Measurements from ENCODE around the gene SGSM2.

SGSM2 gene

DNA sequence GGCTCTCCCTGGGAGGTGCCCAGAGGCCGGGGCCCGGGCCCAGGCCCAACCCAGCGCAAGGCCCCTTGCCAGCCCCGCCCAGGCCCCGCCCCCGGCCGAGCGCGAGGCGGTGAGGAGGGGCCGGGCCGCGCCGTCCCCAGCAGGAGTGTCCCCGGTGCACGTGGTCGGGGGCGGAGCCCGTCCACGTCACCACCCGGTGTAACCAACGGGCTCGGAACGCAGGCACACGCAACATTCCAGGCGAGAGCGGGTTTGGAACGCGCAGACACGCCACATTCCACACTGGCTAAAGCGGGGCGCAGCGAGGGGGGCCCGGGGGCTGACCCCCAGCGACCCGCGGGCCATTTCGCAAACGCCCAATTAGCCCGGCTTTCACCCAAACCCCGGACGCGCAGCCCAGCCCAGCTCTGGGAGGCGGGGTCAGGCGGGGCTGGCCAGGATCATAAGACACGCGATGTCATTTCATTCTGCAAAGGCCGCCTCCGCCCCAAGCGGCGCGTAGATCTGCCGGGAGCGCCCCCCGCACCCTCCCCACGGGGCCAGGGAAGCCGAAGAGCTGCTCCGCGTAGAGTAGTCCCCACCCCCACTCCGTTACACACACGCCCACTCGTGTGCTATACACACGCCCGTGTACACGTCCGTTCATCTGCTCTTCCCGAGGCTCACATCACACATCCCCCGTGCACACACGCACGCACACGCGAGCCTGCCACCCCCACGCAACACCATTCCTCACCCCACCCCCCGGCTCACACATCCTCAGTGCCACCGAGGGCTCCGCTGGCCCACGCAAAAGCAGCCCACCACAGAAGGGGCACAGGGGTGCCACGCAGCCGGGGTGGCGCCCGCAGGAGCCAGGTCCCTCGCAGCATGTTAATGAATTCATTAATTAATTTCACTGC is 62.5 kb downstream of the SGSM2 start:
- peak; percentile 89 for DNase-seq

DNA sequence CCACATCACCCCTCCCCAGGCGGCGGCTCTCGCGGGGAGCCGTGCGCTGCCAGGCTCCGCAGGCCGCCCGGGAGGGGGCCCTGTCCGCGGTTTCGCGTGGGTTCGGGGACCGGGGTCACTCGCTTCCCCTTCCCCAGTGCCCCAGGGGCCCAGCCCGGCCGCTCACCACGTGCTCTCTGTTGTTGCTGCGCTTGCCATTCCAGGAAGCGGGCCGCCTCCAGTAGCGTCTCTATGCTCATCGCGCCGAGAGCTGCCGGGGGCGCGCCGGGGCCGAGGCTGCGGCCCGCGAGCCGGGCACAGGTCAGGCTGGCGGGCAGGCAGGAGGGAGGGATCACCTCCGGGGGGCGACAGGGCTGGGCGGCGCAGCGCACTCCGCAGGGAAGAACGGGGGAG is 63.2 kb downstream of the SGSM2 start:
- DNase-seq = peak; percentile 51

DNA sequence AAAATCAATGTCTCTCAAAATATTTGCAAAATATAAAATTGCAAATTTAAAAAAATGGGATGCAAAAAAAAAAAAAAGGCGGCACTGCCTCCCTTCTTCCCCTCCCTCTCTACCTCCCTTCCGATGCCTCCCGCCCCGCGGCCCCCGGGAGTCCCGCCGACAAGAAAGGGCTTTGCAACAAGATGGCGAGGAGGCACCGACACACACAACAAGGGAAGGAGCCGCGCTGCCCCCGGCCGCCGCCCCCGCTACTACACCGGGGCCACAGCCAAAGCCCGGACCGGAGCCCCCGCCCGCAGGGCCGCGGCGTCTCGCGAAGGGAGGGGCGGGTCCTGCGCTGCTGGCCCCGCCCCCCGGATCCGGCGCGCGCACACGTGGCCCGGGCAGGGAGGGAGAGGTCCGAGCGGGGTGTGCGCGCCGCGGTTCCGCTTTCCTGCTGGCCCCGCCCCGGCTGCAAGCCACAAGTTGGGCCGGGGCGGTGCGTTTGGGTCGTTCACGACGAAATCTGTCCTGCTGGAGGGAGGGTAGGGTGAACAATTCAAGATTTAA is 63.6 kb downstream of the SGSM2 start, which contains the start of gene MNT:
Gene MNT, minus strand, starts transcription at position 184 of the 549 bp plus-strand sequence. CDS start 348 bp downstream, outside the sequence.
- peak; percentile 93 for DNase-seq

DNA sequence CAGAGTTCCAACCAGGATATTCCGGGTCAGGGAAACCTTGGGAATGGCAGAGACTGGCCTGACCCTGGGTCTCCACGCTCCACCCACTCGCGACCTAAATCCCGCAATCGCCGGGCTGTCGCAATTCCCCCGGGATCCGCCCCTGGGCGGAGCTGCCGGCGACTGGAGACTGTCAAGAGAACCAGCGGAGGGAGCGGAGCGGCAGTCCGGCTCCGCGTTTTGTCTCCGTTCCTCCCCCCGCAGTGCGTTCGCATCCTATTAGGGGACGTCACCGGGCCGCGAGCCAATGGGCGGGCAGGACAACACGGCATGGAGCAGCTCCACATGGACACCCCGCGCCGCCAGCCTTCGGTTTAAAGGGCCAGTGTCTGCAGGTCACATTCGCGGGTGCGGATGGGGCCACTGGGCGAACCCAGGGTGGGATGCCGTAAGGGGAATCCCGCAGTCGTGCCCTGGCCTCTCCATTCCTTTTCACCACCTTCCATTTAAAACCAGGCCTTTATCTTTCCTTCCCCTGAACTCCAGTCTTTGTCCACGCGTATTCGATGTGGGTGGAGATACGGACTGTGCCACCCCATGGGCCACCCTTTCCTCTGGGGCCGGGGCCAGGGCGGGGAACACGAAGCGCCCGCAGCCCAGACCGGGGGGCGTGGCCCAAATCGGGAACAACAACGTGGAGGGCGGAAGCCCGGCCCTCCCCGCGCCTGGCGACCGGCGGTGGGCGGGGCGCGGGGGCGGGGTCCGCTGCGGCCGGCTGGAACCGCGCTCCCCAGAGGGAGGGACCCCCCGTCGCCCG is 64.3 kb downstream of the SGSM2 start:
- peak; percentile 99 for DNase-seq

DNA sequence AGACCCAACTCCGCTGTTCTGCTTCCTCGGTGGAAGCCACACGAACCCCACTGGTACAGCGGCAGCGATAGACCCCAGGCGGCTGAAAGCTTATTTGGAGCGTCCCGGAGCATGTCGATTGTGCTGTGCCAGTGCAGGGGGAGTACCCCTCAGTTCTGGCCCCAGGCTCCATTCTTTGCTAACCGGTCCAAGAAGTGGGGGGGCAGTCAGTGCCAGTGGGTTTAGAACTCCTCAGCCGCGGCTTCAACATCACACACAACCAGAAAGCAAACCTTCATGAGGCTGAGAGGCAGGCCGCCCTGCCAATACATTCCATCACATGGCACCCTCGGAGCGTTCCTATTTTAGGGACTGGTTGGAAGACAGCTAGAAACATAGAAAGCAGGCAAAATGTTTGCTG is 65.2 kb downstream of the SGSM2 start:
- no peak for DNase-seq

DNA sequence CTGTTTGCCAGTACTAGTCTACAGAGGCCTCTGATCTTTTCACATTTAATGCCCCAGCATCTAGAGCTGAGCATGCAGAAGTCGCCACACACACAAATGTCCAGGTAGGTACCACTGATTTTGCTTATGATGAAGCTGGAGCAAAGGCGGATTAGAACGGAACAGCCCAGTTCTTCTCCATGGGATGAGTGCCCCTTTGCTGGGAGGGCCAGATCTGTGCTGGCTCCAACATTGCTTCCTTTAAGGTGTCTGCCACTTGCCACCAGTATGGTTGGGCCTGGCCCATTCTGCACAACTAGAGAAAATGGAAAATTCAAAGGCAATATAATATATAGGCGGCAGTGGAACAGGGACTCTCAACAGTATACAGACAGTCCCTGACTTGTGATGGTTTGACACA is 65.7 kb downstream of the SGSM2 start:
- no peak for DNase-seq

DNA sequence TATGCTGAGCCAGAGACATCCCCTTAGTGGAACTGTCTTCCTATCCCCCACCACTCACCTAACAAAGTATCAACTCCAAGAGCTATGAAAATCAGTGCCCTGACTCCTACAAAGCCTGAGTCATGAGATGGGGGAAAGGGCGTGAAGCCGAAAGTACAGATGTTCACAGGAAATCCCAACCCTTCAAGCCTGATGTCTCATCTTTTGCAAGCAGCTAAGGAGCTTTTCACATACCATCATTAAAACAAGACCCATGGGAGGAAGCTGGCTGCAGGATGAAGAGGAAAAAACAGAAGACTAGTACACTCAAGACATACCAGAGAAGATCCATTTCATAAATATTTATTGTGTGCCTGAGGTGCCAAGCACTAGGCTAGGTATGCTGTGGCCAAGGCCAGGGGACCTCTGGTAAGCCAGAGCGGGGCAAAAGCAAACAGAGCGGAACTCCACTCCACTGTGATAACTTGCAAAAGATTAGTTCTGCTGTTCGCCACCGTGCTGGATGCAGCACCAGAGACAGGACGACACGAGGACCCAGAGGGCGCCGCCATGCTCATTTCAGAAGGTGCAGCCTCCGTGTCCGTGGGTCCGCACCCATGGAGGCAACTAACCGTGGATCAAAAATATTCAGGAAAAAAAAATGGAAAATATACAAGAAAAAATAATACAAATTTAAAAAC is 68.1 kb downstream of the SGSM2 start:
- no peak for DNase-seq

DNA sequence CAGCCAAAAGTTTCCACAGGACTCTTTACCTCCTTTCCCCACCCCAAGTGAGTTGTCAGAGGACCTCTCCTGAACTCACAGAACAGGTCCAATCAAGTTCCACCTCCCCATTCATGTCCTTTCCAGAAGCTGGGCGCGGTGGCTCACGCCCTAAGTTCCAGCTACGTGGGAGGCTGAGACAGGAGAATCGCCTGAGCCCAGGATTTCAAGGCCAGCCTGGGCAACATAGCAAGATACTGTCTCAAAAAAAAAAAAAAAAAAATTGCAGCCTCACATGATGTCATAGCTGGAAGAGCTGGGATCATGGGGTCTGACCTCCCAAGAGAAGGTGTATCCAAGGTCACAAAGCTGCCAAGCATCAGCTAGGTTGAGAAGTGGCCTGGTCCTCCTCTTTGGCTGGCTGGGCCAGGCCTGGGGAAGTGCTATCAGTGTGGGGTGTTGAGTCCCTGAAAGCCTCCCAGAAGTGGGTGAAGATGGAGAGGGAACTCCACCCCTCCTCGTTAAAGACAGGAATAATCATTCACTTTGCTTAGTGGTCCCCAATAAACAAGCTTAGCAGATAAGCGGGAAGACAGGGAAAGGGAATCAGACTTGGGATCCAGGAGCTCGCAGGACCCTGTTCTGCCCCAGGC is 69.1 kb downstream of the SGSM2 start:
- DNase-seq = no peak

DNA sequence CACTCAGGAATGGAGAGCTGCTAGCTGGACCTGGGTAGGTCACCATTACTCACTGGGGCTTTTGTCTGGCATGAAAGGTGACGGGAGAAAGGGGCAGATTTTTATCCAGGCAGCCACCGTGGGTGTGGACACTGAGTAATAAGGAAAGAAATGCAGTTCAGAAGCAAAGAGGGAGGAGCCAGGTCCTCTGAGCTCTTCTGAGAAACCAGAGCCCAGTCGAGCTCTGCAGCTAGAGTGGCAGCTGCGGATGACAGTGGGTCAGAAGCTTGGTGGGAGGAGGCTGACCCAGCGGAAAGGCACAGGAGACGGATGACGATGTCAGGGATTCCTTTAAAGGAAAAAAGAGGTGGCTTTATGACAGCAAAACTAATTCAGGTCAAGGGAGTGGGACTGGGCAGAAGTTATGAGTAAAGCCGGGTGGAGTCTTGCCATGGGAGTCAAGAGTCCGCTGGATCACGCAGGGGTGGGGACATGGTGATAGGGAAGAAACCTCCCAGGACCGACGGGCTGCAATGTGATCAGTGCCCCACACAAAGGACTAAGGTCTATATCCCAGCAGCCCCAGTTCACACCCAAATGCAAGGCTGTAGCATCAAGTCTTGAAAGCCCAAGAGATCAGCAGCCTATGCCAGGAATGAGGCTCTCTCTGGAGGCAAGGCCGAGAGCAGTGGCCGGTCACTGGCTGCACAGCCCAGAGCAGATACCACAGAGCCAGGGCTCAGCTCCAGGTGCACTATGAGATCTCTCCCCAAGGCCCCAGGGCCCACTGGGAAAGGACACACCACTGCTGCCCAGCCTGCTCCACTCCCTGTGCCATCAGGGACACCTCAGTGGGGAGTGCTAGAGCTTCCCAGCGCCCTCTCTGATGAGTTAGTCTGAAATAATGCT is 69.8 kb downstream of the SGSM2 start:
- DNase-seq = no peak

DNA sequence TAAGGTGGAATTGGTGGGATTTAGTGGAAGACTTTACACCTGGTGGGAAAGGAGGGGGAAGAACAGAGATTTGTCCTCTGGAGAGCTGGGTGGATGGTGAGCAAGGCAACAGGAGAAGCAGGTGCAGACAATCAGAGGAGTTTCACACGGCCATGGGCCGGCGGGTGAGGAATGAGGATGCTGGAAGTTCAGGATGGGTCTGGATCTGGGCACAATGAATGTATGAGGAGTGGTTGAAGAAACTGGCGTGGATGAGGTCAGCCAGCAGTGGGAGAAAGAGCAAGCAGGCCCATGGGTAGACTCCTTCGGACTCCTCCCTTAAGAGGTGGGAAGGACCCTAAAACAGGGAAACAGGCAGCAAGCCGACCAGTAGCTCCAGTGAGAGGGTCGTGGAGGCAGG is 73.7 kb downstream of the SGSM2 start:
- DNase-seq = no peak

DNA sequence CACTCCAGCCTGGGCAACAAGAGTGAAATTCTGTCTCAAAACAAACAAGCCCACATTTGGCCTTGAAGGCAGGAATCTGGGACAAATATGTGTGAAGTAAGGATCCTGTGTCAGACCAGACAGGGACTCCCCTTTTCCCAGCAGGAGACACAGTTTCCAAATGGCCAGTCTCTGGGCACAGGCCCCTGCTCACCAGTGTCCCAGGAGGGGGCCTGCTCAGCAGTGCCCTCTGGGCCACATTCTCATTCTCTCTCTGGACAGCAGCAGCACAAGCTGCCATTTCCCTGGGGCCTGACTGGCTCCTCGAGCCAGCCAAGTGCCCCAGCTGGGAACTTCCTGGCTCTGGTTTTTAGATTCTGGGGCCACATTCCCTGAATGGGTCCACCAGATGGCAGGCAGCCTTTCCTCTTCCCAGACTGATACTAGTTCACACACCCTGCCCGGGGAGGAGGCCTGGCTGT is 75.3 kb downstream of the SGSM2 start:
- no peak for DNase-seq

DNA sequence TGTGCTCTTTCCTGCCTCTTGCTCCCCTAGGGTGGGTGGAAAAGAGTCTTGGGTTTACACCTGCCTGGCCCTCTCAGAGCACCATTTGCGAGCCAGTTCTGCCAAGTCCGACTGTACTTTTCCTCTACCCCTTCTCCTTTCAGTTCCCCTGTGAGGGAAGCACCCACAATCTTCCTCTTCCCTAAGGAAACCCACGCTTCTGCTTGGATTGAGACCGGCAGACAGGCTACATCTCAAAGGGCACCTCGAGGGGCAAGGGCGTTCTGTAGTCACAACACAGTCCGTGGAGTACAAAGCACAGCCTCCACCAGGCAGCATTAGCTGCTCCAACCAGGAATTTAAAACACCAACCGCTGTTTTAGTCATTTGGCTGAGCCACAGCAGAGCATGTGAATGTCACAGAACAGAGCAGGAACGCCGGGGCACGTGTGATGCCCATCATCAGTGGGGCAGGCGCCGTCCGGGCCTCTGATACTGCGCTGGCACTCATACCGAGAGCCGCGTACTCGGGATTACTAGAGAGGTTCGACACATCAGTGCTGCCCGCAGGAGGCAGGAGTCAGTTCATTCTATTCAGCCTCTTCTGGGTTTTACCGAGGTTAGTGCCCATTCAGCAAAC is 77.3 kb downstream of the SGSM2 start:
- no peak for DNase-seq

DNA sequence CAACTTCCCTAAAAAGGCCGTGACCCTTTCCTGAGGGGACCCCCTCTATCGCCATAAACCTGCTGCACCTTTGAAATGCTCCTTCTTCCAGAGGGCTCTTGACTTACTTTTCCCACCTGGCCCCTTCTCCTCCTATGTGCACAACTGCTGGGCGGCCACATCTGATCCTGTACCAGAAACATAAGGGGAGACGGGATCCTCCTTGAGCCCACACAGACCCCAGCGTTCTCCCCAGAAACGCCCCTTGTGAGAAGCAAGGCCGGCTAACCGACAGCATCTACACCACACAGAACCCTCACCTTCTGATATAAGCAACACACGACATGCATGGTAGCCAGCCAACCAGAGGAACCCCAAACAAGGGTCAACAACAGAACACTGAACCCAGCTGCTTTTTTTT is 77.8 kb downstream of the SGSM2 start:
- no peak for DNase-seq

DNA sequence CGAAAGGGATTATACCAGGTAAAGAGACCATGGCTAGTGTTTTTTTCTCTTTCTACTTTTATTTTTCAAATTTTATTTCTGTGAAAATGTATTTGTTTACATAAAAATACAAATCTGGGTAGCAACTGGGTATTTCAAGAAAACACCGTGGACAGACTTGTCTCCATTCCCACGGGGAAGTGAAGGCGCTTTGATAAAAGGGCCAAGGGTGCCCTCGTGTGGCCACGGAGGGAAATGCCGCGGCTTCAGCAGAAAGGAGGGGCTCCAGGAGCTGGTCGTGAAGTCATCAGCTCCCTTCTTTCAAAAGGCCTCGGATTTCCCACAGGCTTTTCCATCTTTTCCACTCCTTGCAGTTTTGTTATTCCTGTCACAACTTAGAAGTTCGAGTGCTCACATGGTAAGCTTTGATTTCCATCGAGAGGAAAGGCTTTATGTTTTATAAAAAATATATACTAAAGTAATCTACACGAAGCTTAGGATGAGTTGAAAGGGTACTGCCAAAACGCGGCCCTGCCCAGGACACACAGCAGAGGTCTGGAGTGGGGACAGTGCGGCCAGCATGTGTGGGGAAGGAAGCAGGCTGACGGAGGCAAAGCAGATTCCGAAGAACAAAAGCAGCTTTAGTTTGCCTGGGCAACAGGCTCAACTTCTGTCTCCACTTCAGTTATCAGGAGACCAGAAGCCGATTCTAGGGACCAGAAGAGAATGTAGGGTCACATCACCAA is 78.9 kb downstream of the SGSM2 start:
- DNase-seq = peak; percentile 76

DNA sequence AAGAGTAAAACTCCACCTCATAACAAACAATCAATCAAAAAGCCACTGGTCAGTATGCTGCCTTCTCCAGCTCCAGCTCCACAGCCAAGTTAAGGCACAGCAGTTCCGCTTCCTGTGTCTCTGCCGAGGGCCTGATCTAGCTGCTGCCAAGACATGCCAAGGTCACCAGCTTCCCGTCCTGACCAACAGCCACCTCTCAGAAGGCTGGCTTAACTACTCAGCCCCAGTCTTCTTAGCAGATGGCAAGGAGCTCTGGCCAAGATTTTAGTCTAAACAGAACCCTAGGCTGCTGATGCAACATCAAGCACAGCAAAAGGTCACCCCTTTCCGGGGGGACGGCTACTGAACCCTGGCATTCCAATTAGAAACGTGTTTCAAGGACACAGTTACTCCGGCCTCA is 81.3 kb downstream of the SGSM2 start:
- DNase-seq = no peak

DNA sequence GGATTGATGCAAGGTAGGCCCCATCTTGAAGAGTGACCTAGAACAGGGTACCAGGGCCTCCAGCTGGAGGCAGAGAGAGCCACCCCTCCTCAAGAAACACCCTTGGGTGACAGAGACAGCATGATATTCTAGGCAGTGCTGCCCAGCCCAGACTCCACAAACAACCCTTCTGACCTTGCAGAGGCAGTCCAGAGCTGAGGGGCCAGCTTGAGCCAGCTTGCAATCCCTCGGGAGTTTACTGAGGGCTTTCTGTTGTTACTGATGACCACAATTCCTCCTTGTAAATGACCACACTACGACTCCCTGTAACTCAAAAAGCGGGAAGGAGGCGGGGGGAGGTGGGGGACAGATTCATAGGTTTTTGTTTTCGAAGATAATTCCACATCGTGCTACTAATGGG is 82.2 kb downstream of the SGSM2 start:
- no peak for DNase-seq

DNA sequence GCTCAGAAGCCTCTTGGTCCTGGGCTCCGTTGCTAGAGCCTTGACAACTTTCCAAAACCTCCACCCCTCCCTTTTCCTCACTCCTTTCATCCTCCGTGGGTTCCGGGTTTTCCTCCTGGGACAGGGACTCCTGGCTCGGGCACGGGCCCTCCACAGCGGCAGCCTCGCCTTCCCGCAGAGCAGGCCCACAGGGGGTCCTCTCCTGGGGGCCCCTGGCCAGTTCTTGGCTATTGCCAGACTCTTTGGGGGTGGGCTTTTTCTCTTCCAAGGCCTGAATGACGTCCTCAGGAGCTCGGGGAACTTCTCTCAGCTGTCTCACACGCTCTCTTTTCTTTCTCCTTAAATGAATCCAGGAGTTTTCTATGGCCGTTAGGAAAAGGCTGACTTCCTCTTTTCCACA is 82.9 kb downstream of the SGSM2 start:
- no peak for DNase-seq

DNA sequence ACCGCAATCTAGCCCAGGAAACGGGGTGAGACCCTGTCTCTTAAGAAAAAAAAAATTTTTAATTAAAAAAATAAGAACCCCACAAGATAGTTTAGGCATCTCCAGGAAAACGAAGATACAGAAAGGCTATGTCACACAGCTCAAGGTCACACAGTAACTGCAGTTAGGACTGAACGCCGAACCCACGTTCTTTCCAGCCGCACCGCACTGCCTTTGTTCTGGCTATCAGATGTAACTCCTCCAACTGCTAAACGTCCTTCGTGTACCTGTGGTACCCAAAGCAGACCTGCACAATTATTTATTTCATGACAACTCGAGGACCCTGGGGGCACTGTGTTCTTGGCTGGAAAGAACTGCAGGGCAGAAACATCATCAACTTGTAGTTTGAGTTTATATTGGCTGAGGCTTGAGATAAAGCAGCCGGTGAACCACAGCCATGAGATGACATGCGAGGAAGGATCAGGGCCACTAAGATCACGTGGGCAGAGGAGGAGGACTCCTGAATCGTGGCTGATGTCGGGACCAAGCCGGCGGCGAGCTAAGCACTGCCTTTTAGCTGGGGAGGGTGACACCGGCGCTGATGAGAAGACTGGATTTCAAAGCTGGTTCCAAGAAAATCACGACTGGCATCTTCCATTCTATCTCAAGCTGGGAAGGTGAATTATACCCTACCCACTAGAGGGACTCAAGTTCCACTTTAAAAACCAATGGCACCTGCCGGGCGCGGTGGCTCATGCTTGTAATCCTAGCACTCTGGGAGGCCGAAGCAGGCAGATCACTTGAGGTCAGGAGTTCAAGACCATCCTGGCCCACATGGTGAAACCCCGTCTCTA is 84.2 kb downstream of the SGSM2 start:
- no peak for DNase-seq

DNA sequence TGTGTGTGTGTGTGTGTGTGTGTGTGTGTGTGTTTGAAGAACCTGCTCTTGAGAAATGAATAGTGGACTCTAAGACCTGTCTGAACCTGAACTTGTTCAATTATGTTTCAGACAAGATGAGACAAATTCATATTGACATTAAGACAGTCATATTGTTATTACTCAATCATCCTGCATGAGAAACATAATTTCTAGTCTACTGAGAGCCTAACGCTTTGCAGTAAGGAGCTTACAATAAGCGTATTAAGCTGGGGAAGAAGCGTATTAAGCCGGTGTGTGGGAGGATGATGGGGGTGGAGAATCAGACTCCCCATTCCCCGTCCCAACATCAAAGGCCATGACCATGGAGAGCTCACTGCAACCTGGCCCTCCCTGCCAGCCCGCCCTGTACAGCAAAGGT is 86.0 kb downstream of the SGSM2 start:
- DNase-seq = no peak
